Right lobe of liver (tissue), 4 donors: ENCODE results near the gene LOXL1.

Experiments used
- CTCF ChIP-seq, 4 donors: fragments of 200-600 bp in 3 of 4; fragments of 450-650 bp in 1 of 4; IDR thresholded peaks; one replicate each; pipeline versions ENCODE4 v1.5.1 to v1.8.0; 2016 to 2022; ENCODE audit warnings: antibody characterized with exemption in 4 of 4, mild to moderate bottlenecking in 2 of 4
- POLR2A ChIP-seq: fragments of 450-650 bp; IDR thresholded peaks from one replicate; pipeline ENCODE4 v1.6.1; 2017; ENCODE audit warnings: antibody characterized with exemption, mild to moderate bottlenecking
- donor health status: DM: no; HTN: no; CAD: no.
- donor health status: DM: no; HTN: no; CAD: no.
- donor health status: DM: no; HTN: yes; CAD: no.

GRCh38 chr15:73908822-73909122 is 17.5 kb upstream of the LOXL1 start:
- no peak for TF ChIP-seq CTCF (IDR thresholded peaks at IDR 0.05)
- TF ChIP-seq POLR2A, result no peak
